ENCODE data around the gene DUSP6. TPM values are rescaled to one million over a fixed set of nuclear protein-coding genes. Genes with fewer than 3 reads are reported as not detected.

DUSP6 gene
- total and polyA plus RNA-seq, 2 of the 13 experiments (the other 11 are each of a cell fraction or from before 2014, with no cell fraction given): 40.9 to 161 TPM

- peak; percentile 72 for TF ChIP-seq ELF3 (CRISPR knock-in tag; IDR thresholded peaks at IDR 0.05)
- TF ChIP-seq JARID2 (CRISPR knock-in tag; IDR thresholded peaks at IDR 0.05; ENCODE audit: insufficient replicate concordance): no peak
- TF ChIP-seq ZHX2 (IDR thresholded peaks at IDR 0.05; ENCODE audit: low read depth): no peak
- TF ChIP-seq ZHX2 (CRISPR knock-in tag; IDR thresholded peaks at IDR 0.05; ENCODE audit: borderline replicate concordance): no peak
- TF ChIP-seq ZNF18 (CRISPR knock-in tag; IDR thresholded peaks at IDR 0.05; ENCODE audit: insufficient replicate concordance): no peak
- no peak for TF ChIP-seq NRL (CRISPR knock-in tag; IDR thresholded peaks at IDR 0.05; ENCODE audit: borderline replicate concordance)
- no peak for TF ChIP-seq ZBTB7A (CRISPR knock-in tag; IDR thresholded peaks at IDR 0.05)
- no peak for TF ChIP-seq TGIF2 (CRISPR knock-in tag; IDR thresholded peaks at IDR 0.05)
- no peak for TF ChIP-seq ZNF547 (CRISPR knock-in tag; IDR thresholded peaks at IDR 0.05)
- TF ChIP-seq CREB3 (CRISPR knock-in tag; IDR thresholded peaks at IDR 0.05): no peak
- TF ChIP-seq ARID5B (CRISPR knock-in tag; IDR thresholded peaks at IDR 0.05): peak; percentile 63
- no peak for TF ChIP-seq ZNF574 (CRISPR knock-in tag; IDR thresholded peaks at IDR 0.05)
- no peak for TF ChIP-seq RBM39 (IDR thresholded peaks at IDR 0.05; ENCODE audit: low read depth, low read length, poor library complexity, severe bottlenecking)
- TF ChIP-seq KAT8 (CRISPR knock-in tag; IDR thresholded peaks at IDR 0.05): peak; percentile 61; the same call in 1 of the 2 replicates
- TF ChIP-seq ZNF256 (CRISPR knock-in tag; conservative IDR thresholded peaks at IDR 0.05): no peak
Measured at GRCh38 chr12:89386138-89386537, 33.8 kb upstream of the DUSP6 start (continued).
